Psoas muscle (tissue), 8 donors: Measurements from ENCODE around the gene F11R. TPM values are rescaled to one million over a fixed set of nuclear protein-coding genes. Genes with fewer than 3 reads are reported as not detected.
A peak's percentile ranks its signal among the peaks of the same experiment; 100 is the strongest.
"Not testable (repeated sequence)": the region's sequence is repeated elsewhere in the genome, so short reads cannot be mapped to it uniquely, and the experiment has no call there.

ENCODE experiments used
- ATAC-seq, 4 donors: fragments of 200-7000 bp; cut with Tn5 transposase; one replicate each; pipeline ENCODE4 v1.9.1; 2020; ENCODE audit warnings: moderate library complexity in 3 of 4, mild to moderate bottlenecking in 2 of 4
- DNase-seq, 2 donors: peaks; one replicate each; pipeline ENCODE4 v3.0.0-alpha.2; 2020
- H3K27ac ChIP-seq: fragments of 200-600 bp; one replicate; pipeline ENCODE4 v1.8.0; 2022
- H3K27me3 ChIP-seq, 3 donors: fragments of 200-600 bp in 1 of 3; one replicate each; pipeline versions ENCODE4 v1.6.1 to v1.8.0; 2013 to 2022; ENCODE audit warnings: low read length in 2 of 3, mild to moderate bottlenecking in 2 of 3, moderate library complexity in 1 of 3; ENCODE audit not compliant: insufficient read depth in 3 of 3
- H3K36me3 ChIP-seq, 2 donors: fragments of 200-600 bp in 1 of 2; one replicate each; pipeline versions ENCODE4 v1.6.1 to v1.8.0; 2013 to 2022; ENCODE audit warnings: low read depth in 1 of 2, mild to moderate bottlenecking in 1 of 2, moderate library complexity in 1 of 2; ENCODE audit not compliant: insufficient read depth in 1 of 2
- H3K4me1 ChIP-seq: fragments of 200-600 bp; one replicate; pipeline ENCODE4 v1.8.0; 2022
- H3K4me3 ChIP-seq: fragments of 200-600 bp; one replicate; pipeline ENCODE4 v1.8.0; 2022; ENCODE audit warnings: mild to moderate bottlenecking
- H3K9me3 ChIP-seq: fragments of 200-600 bp; one replicate; pipeline ENCODE4 v1.8.0; 2022
- WGBS, 3 donors: extraction: QIAGEN DNeasy Blood & Tissue Kit; methylation state at CpG; one replicate each; pipeline versions ENCODE4 v1.1.6 to v1.1.7; 2013; 5-methylcytosine and 5-hydroxymethylcytosine counted together
- intact Hi-C, 2 donors: fragments of 100-400 bp; cut with DNase I; formaldehyde crosslinking; loops; one replicate each; pipeline versions ENCODE4 v1.11.0 to v1.14.2; 2022
- polyA plus RNA-seq, 3 donors: library from polyadenylated mRNA; stranded (reverse); fragments of 200-250 nt; gene quantifications; one replicate each; pipeline ENCODE4 v1.2.3, GENCODE V29; 2013
- total RNA-seq, 4 donors: library from RNA; stranded (reverse); fragmentation: NEBNext Ultra II Directional in 2 of 4; extraction: Animal tissue kit (Norgen Biotek cat#: 25700) in 2 of 4; gene quantifications; one replicate each; pipeline versions ENCODE4 v1.2.1 to v1.2.4, GENCODE V29; 2021 to 2023
- TF ChIP-seq, protein P1 (sequence below): fragments of 200-600 bp; IDR thresholded peaks from one replicate; pipeline ENCODE4 v1.8.0; 2022; ENCODE audit warnings: antibody characterized with exemption
- donor health status: healthy with polysubstance abuse.
- donor health status: DM: no; HTN: no; CAD: no; lungs with moderate emphysema.
- donor health status: Bipolar disorder and iron deficiency.
- donor health status: healthy.
- donor health status: DM: yes; HTN: yes; CAD: no.
- donor health status: DM: no; HTN: no; CAD: no.
- donor health status: DM: no; HTN: no; CAD: no.
- donor health status: DM: yes; HTN: yes; CAD: no.

Gene F11R
- total and polyA plus RNA-seq, 7 donors = 2.9 to 13.8 (median 5.2) TPM

DNA sequence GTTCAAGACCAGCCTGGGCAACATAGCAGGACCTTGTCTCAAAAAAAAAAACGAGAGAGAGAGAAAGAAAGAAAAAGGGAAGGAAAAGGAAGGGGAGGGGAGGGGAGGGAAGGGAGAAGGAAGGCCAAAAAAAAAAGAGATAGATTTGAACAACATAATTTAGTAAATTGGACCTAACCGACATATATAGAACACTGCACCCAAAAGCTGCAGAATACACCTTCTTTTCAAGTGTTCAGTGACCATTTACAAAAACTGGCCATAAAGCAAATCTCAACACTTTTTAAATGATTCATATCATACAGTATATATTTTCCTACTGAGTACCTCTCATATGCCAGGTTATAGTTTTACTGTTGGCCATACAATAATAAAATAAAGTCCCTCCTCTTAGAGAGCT is 10.9 kb upstream of the F11R start:
- Histone ChIP-seq H3K27ac (no peak overlapping the region), H3K27me3 (no peaks in the 10 kb centered on the region), H3K4me1 (no peaks in the 10 kb centered on the region), H3K9me3 (no peaks in the 10 kb centered on the region), H3K36me3 (no peaks in the 10 kb centered on the region), H3K4me3 (no peak overlapping the region)
- intact Hi-C loops = no loop called here
- no peak for DNase-seq
- WGBS, 3 donors = 71 to 81% (median 79%) methylated on average over 2 of the region's 2 CpGs
- no peak for ATAC-seq
- TF ChIP-seq, protein P1, sequence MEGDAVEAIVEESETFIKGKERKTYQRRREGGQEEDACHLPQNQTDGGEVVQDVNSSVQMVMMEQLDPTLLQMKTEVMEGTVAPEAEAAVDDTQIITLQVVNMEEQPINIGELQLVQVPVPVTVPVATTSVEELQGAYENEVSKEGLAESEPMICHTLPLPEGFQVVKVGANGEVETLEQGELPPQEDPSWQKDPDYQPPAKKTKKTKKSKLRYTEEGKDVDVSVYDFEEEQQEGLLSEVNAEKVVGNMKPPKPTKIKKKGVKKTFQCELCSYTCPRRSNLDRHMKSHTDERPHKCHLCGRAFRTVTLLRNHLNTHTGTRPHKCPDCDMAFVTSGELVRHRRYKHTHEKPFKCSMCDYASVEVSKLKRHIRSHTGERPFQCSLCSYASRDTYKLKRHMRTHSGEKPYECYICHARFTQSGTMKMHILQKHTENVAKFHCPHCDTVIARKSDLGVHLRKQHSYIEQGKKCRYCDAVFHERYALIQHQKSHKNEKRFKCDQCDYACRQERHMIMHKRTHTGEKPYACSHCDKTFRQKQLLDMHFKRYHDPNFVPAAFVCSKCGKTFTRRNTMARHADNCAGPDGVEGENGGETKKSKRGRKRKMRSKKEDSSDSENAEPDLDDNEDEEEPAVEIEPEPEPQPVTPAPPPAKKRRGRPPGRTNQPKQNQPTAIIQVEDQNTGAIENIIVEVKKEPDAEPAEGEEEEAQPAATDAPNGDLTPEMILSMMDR = no peak

DNA sequence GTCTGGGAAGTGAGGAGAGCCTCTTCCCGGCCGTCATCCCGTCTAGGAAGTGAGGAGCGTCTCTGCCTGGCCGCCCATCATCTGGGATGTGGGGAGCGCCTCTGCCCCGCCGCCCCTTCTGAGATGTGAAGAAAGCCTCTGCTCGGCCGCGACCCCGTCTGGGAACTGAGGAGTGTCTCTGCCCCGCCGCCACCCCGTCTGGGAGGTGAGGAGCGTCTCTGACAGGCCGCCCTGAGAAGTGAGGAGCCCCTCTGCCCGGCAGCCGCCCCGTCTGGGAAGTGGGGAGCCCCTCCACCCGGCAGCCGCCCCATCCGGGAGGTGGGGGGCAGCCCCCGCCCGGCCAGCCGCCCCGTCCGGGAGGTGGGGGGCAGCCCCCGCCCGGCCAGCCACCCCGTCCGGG is 8.5 kb upstream of the F11R start:
- H3K27me3 ChIP-seq, DNase-seq, intact Hi-C loops, H3K9me3 ChIP-seq, H3K27ac ChIP-seq, H3K36me3 ChIP-seq, ATAC-seq, H3K4me3 ChIP-seq, H3K4me1 ChIP-seq: not testable (repeated sequence)
- 96 to 98% (median 98%) methylated on average over 24 to 32 of the region's 32 CpGs for WGBS, 3 donors

DNA sequence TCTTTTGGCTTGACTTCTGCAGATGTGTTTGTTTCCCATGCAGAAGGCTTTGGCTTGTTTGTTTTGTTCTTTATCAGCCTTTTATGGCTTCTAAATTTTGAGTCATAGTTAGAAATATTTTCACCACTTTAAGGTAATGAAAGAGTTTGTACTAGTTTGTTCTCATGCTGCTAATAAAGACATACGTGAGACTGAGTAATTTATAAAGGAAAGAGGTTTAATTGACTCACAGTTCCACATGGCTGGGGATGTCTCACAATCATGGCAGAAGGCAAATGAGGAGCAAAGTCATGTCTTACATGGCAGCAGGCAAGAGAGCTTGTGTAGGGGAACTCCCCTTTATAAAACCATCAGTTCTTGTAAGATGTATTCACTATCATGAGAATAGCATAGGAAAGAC is 6.0 kb upstream of the F11R start:
- not testable (repeated sequence) for H3K36me3 ChIP-seq

DNA sequence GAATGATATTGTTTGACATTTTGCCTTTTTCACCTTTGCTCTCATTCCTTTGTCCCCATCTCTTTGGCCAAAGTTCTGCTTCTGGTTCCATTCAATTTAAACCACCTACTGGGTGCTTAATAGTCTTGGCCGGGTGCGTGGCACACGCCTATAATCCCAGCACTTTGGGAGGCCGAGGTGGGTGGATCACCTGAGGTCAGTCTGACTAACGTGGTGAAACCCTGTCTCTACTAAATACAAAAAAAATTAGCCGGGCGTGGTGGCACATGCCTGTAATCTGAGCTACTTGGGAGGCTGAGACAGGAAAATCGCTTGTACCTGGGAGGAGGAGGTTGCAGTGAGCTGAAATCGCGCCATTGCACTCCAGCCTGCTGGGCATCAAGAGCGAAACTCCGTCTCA is 1.5 kb upstream of the F11R start:
- H3K36me3 ChIP-seq, H3K4me1 ChIP-seq, H3K9me3 ChIP-seq, H3K4me3 ChIP-seq, ATAC-seq, H3K27ac ChIP-seq, DNase-seq, intact Hi-C loops: not testable (repeated sequence)
- WGBS, 3 donors = 88 to 92% (median 91%) methylated on average over 12 of the region's 12 CpGs
- peaks cover 0 to 49% (median 3%) of the 10 kb centered on the region in 3 donors for H3K27me3 ChIP-seq

More for the DNA sequence above, 6.0 kb upstream of the F11R start:
- peaks cover 0 to 11% (median 0%) of the 10 kb centered on the region in 3 donors for H3K27me3 ChIP-seq
- H3K4me3 ChIP-seq, DNase-seq, H3K9me3 ChIP-seq, intact Hi-C loops, H3K27ac ChIP-seq, H3K4me1 ChIP-seq, ATAC-seq: not testable (repeated sequence)
- WGBS, 3 donors = 46 to 74% (median 60%) methylated on average over 1 of the region's 1 CpG

DNA sequence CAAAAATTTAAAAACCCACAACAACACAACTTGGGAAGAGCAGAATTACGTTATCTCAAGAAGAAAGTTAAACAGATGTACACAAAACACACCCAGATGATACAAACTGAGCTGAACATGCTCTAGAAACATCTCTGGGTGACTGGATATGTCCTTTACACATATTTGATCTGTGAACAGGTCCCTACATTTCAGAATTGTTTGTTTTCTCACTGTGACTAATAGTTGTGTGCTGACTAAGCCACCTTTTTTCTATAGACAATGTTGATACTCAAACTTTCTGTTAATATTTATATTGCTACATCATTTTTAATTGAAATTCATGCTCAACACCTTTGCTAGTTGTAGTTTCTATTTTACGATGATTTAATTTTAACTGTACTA is 1.0 kb upstream of the F11R start:
- Histone ChIP-seq H3K4me3 (no peak overlapping the region), H3K9me3 (no peaks in the 10 kb centered on the region), H3K4me1 (peaks cover 6% of the 10 kb centered on the region), H3K27ac (no peak overlapping the region), H3K27me3 (peaks cover 0 to 49% (median 3%) of the 10 kb centered on the region in 3 donors), H3K36me3 (no peaks in the 10 kb centered on the region)
- TF ChIP-seq, protein P1 = no peak
- intact Hi-C loops = no loop called here
- 89 to 94% (median 93%) methylated on average over 2 of the region's 2 CpGs for WGBS, 3 donors
- no peak for DNase-seq
- no peak for ATAC-seq

DNA sequence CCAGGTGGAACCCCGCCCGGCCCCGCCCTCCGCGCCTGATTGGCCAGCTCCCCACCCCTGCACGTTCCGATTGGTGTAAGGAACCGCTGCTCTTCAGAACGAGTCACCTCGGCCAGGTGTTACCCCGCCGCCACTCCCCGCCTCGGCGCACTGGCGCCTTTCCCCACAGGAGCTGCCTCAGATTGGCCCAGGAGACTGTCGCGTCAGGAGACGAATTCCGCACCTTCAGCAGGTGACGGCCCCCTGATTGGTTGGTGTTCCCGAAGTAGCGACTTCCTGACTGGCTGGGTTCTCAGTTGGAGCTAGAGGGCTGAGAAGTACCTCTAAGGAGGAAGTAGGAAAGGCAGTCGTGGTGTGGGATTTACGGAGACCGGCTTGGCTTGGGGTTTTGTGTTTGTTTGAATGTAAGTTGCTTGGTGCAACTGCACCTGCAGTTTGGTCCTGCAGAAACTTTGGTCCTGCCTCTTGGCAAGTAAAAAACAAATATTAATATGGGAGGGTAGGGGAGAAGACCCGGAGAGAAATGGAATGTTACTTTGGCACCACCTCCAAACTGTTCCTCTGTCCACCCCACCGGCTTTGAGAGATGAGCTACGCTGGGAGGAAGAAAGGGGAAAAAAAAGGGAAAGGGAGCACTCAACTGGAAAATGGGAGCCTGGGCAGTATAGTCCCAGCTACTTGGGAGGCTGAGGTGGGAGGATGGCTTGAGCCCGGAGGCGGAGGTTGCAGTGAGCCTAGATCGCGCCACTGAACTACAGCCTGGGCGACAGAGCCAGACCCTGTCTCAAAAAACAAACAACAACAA is 415 bp upstream of the F11R start:
- peaks cover 0 to 49% (median 3%) of the 10 kb centered on the region in 3 donors for H3K27me3 ChIP-seq
- ATAC-seq = peak; percentile 80 to 94 (median 81)
- TF ChIP-seq, protein P1 = no peak
- H3K27ac ChIP-seq = peak overlapping the region; percentile 62
- peak overlapping the region; percentile 70 for H3K4me3 ChIP-seq
- DNase-seq = peak; percentile 67 to 75
- 16 to 21% (median 19%) methylated on average over 34 of the region's 34 CpGs for WGBS, 3 donors
- intact Hi-C loops = no loop called here
- H3K36me3 ChIP-seq = no peaks in the 10 kb centered on the region
- H3K4me1 ChIP-seq = peaks cover 6% of the 10 kb centered on the region
- H3K9me3 ChIP-seq = no peaks in the 10 kb centered on the region
